NCI-H1105 (cell line): ENCODE data around the gene SLC17A7.
A peak's percentile ranks its signal among the peaks of the same experiment; 100 is the strongest.

Experiments
- DNase-seq: peaks from one replicate; lab custom pipeline; 2025; lab: John Stamatoyannopoulos, UW

SLC17A7 gene

DNA sequence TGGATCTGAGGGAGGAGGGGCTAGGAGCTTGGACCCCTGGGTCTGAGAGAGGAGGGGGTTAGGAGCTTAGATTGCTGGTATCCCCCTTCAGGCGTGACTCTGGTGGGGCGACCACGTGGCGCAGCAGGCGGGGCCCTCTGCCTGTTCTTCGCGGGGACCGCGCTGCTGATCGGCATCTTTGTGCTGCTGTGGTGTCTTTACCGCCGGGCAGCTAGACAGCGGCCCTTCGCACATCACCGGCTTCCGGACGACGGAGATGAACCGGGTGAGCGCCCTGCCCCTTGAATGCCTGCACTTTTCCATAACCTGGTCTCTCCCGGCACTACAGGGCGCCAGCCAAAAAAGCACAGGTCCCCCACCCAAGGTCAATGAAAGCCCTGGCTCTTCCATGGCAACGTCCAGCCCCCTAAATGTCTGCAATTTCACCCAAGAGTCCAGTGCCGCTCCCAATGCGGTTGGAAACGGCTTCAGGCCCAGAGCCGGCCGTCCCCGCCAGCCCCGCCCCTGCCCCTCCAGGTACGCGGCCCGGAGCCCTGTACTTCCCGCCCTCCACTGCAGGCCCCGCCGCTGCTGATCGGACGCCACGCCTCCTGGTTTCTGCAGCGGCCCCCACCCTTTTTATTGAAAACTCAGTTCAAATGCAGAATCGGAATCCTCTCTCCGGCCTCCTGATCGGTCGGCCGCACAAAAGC is 13.3 kb downstream of the SLC17A7 start:
- no peak for DNase-seq

DNA sequence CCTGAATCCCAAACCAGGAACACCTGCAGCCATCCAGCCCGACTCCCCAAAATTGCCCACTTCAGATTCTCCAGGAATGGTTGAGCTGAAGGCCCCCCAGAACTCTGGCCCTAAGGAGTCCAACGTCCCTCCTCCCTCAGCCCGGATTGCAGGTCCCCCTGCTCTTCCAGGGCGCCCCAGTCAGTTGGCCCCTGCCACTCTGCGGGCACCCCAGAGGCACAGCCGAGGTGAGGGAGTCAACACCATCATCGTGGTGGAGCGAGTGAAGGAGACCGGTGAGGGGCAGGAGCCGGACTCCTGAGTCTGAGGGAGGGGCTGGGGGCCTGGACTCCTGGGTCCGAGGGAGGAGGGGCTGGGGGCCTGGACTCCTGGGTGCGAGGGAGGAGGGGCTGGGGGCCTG is 14.0 kb downstream of the SLC17A7 start:
- no peak for DNase-seq

DNA sequence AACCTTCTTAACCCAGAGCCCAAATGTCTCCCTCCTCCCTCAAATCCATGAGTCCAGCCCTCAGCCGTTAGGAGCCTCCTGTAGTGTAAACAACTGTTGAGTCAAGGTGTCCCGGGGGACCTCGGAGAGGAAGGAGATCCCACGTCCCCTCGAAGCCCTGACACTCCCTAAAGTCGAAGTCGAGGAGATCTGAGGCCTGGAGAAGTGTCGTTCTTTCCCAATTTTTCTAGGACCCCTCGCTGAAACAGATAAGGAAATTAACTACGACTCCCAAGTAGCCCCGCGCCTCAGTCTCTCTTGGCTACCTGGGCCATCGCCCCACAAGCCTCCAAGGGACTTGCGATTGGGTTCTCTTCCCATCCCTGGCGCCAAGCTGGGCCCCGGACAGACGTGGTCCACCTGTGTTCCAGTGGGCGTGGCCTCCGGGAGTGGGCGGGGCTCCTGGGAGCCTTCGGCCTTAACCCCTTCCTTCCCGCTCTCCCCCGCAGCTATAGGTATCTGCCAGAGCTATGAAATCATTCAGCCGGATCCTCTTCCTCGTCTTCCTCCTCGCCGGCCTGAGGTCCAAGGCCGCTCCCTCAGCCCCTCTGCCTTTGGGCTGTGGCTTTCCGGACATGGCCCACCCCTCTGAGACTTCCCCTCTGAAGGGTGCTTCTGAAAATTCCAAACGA is 15.3 kb downstream of the SLC17A7 start:
- DNase-seq, result no peak

DNA sequence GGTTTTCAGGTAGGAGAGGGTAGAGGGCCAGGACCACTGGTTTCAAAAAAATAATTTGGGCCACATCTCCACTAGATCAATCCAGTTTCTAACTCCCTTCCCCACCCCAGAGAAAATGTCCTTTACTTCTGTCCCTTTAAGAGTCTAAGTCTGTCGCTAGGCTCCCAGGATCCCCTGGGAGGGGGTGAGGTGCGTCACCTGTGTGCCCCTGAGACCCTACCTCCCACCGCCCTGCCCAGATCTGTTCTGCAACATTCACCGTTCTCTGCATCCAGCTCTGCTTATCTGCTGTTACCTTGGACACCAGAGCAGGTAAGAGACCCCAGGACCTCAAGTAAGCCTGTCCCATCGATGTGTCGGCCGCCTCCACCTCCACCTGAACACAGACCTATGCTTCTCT is 16.1 kb downstream of the SLC17A7 start, which contains the start of gene GFY:
Gene GFY (plus strand): TSS at position 211 of the 400 bp plus-strand sequence. CDS start 1,043 bp downstream, outside the sequence.
- DNase-seq, result no peak

DNA sequence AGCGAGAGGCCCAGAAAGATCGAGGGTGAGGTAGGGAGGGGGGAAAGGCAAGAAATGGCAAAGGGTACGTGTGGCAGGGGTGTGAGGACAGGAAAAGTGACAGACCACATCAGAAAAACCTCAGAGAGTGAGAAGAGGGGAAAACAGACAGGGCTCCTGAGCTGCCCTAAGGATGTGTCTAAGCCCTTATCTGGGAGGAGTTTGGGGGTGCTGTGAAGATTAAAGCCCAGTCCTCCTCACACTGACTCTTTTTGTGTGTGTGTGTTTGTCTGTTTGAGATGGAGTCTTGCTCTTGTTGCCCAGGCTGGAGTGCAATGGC is 17.4 kb downstream of the SLC17A7 start:
- no peak for DNase-seq

DNA sequence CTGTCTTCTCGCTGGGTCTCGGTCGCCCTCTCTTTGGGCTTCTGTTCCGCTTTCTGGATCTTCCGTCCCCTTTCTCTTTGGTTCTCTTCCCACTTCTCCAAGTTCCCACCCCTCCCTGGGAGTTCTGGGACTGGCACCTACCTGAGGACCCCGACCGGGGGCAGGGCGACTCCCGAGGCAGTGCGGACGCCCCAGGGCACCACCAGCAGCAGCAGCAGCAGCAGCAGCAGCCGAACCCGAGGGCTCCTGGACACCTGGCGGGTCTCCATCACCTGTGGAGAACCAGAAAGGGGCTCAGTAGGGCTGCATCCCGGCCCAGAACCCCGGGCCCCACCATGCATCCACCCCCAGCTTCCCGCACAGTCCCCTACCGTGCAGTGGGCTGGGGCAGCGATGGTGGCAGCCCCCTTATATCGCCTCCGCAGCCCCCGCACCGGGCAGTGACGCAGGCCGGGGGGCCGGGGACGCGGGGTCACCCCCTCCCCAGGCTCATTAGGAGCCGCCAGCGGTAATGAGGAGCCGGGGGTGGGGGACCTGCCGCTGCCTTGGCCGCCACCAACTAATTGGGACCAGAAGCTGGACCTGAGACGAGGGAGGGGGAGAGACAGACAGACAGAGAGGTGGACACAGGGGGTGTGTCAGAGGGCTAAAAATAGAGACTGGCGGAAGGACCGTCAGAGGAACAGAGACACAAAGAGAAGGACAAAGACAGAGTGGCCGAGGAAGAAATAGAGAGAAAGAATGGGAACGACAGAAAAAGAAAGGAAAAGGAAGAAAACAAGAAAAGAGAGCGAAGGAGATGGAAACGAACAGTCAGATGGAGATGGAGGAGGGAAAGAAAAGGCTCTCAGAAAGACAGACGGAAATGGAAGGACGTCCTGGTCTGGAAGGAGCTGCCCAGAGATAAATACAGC is 18.0 kb downstream of the SLC17A7 start, which contains the start of gene PTH2:
Gene PTH2 (minus strand): TSS at position 371 of the 914 bp plus-strand sequence. CDS start 102 bp downstream, at position 269.
- DNase-seq, result no peak

DNA sequence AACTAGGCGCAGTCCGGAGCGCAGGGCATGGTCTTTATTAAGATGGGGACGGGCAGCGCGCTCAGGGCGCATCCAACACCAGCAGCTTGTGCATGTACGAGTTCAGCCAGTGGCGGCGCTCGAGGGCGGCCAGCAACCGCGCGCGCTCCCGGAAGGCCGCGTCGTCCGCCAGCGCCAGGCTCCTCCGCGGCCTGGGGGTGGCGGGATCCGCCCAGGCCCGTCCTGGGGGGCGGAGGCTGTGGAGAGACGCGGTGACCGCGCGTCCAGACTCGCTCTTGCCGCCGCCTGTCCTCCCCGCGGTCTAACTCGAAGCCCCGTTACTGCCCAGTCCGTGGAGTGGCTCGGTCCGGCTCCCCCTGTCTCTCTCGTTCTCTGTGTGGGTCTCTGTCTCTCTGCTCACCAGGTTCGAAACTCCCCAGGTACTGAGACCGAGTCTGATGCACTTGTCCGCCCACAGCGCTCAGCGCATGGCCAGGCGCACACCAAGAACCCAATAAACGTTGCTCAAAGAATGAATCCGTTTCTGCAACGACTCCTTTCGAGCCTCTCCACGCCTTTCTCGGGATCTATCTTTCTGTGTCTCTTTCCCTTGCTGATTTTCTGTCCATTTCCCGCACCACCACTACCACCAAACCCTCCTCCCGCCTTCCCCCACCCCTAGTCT is 18.8 kb downstream of the SLC17A7 start:
- peak; percentile 17 for DNase-seq

DNA sequence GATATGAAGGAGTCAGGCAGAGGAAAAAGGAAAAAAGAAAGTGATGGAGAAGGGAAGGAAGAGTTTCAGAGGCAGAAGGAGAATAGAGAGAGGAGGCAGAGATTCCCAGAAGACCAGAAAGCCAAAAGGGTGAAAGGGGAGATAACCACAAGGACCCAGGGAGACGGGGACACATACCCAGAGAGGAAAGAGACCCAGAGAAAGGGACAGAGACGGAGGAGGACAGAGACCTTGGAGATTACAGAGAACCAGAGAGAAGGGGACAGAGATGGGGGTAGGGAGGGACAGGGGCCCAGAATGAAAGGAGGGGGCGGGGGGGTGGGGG is 19.5 kb downstream of the SLC17A7 start:
- no peak for DNase-seq

DNA sequence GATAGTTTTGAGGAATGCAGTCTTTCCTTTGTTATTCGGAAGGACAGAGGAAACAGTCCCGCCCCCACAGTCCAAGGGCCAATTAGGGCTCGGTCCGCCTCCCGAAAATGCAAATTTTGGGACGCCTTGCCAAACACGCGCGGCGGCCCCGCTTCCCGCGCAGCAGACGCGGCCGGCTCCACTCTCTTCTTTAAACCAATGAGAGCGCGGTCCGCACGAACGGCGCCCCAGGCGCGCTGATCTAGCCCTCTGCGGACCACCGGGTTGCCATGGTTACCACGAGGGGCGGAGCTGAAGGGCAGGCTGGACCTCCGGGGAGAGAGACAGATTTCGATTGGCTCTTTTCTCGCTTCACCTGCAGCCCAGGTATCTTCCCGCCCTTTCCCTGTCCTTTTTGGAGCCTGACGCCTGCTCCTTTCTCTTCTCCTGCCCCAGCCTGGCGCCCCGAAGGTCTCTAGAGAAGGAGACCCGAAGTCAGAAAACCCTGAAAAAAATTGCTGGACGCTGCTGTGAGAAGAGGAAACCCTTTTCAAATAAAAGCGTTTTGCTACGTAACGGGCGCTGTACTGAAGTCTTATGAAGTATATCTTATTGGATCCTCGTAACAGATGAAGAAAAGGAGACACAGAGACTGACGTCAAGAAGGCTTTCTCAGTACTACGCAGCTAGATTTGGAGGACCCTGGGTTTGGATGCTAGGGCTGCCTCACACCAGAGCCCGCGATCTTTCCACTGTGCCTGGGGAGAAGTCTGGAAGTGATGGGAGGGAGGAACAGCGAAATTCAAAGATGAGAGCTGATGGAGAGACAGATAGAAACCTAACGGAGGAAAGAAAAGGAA is 20.1 kb downstream of the SLC17A7 start:
- DNase-seq, result peak; percentile 96

DNA sequence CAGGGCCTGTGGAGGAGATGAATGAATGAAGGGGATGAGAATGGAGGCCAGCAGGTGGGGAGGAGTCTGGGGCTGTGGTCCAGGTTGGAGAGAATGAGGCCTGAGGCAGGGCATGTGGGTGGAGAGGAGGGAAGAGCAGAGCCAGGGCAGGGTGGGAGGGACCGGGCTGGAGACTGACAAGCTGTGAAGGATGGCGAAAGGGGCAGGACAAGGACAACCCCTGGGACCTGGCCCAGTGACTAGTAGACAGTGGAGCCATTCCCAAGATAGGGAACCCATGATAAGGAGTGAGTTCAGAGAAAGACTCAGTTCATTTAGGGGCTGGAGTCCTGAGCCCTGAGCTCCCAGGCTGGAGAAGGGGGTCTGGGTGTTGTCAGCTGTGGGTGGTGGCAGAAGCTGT is 21.1 kb downstream of the SLC17A7 start:
- no peak for DNase-seq

DNA sequence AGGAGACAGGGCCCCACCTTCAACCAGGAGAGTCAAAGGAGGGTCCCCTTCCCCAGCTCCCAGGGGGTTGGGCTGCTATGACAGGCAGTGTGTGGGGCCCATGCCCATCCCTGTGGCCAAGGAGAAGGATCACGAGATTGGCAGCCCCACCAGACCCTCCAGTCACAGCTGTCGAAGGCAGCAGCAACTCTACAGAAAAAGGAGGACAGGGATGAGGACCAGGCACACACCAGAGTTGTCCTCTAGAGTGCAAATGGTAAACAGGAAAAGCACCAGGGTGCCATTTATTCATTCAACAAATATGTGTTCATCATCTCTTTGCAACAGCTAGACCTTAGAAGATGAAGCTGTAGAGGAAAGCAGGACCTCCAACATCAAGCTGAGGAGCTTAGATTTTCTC is 22.2 kb downstream of the SLC17A7 start:
- DNase-seq, result no peak

DNA sequence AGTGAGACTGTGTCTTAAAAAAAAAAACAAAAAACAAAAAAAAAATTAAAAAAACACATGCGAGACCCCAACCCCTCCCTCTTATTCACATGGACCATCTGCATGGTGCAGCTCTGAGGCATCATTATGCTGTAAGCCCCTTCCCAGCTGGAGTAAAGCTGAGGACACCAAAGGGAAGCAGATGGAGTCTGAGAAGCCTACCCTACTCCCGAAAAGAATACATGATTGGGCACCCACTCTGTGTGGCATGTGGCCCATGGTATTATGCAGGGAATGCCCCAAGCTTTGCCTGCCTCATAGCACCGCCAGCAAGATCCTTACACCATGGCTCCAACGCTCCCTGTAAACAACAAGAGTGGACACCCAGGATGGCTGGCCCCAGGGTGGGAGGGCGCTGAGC is 22.8 kb downstream of the SLC17A7 start:
- DNase-seq, result no peak

DNA sequence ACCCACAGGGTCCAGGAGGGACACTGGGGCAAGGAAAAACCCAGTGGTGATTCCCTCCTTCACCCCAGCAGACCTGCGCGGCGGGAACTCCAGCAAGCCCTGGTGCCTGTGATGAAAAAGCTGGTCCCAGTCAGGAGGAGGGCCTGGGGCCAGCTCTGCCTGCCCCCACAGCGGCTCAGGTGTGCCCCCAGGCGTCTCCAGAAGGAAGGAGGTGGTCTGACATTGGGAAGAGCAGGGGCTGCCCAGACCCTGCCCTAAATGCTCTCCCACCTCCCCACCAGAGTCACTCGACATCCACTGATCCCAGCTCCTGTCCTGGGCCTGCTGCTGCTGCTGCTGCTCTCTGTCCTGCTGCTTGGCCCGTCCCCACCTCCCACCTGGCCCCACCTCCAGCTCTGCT is 24.2 kb downstream of the SLC17A7 start:
- DNase-seq, result no peak

DNA sequence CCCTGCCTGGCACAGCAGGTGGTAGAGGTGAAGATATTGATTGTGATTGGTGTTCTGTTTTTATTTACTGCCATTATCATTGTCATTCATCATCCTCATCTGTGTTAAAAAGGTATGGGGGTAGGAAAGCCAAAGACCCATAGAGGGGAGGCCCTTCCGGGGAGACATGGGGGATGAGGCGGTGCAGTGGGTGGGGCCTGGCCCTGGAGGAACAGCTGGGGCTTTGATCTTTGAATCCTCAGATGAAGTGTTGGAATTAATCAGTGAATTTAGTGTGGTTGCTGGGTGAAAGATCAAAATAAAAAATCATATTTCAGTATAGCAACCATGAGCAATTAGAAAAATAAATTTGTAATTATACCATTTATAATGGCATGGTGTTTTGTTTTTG is 25.5 kb downstream of the SLC17A7 start:
- DNase-seq, result no peak

DNA sequence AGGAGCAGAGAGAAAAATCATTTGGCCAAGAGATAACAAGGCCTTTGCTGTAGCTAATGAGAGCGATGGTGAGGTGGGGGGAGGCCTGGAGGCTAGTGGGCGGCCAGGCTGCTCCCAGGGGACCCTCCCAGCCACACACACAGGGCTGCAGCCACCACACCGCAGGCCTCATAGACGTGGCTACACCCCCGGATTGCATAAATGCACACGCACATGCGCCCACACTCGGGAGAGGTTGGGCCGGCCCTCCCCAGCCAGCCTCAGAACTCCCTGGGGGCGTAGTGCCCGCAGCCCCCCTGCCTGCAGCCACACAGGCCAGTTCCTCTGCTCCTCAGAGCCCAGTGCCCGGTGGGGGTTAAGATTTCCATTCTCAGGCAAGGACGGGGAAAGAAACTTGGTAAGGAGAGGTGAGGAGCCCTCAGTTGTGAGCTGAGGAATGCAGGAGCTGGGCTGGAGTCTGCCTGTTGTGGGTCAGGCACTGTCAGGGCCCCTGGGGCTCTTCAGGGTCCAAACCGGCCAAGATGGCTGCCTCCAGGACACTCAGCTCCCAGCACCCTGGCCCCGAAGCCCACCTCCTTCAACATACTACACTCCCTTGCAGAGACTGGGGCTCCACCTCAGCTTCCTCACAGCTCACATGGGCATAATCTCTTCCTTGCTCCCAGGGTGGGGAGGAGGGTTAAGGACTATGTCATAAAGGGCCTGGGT is 26.1 kb downstream of the SLC17A7 start:
- no peak for DNase-seq

DNA sequence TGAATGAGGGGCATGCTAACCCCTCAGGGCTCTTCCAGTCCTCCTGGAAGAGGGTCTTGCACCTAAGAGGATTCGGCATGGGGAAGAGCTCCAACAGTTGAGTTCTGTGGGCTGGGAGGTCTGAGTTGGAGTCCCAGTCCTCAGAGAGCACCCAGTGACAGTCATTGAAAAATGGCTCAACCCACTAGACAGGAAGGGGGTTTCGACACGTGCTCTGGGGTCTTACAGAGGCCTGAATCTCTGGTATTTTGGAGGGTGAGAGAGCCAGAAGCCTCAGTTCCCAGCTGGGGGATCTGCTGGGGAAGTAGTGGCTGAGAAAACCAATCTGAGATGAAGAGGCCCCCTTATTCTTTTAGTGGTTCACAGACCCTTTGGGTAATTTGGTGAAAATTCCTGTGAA is 27.1 kb downstream of the SLC17A7 start:
- DNase-seq, result no peak

DNA sequence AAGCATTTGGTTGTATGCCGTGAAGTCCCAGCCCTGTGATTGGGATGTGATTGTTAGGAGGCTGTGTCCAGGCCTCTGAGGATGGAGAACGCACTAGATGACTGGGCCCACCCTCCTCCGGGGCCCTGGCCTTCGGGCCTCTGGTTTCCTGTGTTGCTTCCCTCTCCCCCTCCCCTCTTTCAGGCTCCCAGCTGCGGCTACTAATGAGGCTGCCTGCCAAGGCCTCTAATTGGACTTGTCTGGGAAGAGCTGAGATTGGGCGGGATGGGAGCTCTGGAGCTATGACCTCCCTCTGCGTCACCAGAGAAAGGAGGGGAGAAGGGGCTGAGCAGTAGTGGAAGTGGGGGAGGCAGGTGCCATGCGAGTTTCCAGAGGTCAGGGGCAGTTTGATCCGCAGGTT is 28.0 kb downstream of the SLC17A7 start:
- no peak for DNase-seq

DNA sequence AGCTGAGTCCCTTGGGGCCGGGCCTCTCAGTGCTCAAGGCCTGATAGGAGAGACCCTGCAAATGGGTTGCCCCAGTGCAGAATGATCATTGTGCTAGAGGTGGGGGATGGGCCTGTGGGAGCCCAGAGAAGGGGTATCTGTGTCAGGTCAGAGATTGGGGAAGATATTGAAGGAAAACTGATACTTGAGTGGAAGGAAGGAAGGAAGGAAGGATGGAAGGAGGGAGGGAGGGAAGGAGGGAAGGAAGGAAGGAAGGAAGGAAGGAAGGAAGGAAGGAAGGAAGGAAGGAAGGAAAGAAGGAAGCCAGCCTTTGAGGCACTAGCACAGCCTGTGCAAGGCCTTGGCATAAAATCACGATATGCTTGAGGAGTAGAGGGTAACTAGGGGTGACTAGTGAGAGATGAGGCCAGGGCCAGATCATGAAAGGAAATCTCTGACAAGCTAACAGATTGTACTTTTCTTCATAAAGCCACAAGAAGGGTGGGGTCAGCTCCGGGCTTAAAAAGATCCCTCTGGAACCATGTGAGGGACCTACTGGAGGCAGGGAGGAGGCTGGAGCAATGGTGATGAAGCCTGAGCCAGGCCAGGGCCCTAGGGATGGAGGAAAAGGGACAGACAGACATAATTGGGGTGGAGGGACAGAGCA is 29.5 kb downstream of the SLC17A7 start:
- DNase-seq, result no peak

DNA sequence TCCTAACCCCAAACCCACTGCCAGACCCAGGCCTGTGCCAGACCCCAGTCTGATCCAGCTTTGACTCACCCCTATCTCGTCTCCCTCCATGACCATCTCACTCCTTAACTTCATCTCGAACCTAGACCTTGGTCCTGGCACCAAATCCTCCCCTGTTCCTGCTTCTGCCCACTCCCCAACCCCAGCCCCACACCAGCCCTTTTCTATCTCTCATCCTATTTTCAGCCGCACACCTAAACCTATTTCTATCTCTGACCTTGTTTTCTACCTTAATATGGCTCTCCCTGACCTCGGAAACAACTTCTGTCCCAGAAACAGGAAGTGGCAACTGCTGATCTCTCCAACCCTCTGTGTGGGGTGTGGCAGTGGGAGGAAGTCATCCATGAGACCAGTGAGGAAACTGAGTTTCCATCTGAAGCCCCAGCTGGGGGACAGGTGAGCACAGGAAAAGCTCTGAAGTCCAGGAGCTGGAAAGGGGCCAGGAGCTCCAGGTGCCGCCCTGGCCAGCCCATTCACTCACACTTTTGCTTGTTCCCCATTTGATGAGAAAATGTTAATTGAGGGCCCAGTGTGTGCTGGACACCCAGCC is 31.8 kb downstream of the SLC17A7 start:
- no peak for DNase-seq
